Fibroblast of villous mesenchyme (primary cell): ENCODE results near the gene ACSL6. TPM values are rescaled to one million over a fixed set of nuclear protein-coding genes. Genes with fewer than 3 reads are reported as not detected.

Source experiments
- DNase-seq: peaks from one replicate; pipeline ENCODE4 v3.0.0-alpha.2; 2010; ENCODE audit warnings: low read depth
- H3K4me3 ChIP-seq: 2 replicates; pipeline ENCODE4 v1.5.1; 2011; ENCODE audit warnings: low read depth, mild to moderate bottlenecking, low read length
- CTCF ChIP-seq: IDR thresholded peaks from 2 replicates; pipeline ENCODE4 v1.5.1; 2012; ENCODE audit warnings: low read depth, mild to moderate bottlenecking, low read length; ENCODE audit not compliant: insufficient read depth
- total RNA-seq: library from RNA; depleted of rRNA; stranded (reverse); fragments of >200 nt; gene quantifications from 2 replicates; pipeline ENCODE4 v1.2.3, GENCODE V29; 2012

The ACSL6 gene
- total RNA-seq, 1 donor: 0.43 TPM

- TF ChIP-seq CTCF: no peak
- no peak for DNase-seq
- no peak overlapping the region for H3K4me3 ChIP-seq
These were observed 841 bp downstream of the ACSL6 start for GRCh38 chr5:132010645-132010988.

- TF ChIP-seq CTCF: no peak
- DNase-seq: no peak
- H3K4me3 ChIP-seq: no peak overlapping the region
These were observed 1.6 kb downstream of the ACSL6 start for GRCh38 chr5:132009706-132010405.

- no peak overlapping the region for H3K4me3 ChIP-seq
- no peak for DNase-seq
- no peak for TF ChIP-seq CTCF
These were observed 2.3 kb downstream of the ACSL6 start for GRCh38 chr5:132008961-132009680.

- H3K4me3 ChIP-seq: no peak overlapping the region
- no peak for DNase-seq
- no peak for TF ChIP-seq CTCF
These were observed 3.3 kb downstream of the ACSL6 start for GRCh38 chr5:132008163-132008473.

GRCh38 chr5:132007399-132008162 lies 3.9 kb downstream of the ACSL6 start:
- peak; percentile 76 for TF ChIP-seq CTCF
- no peak overlapping the region for H3K4me3 ChIP-seq
- peak; percentile 79 for DNase-seq

GRCh38 chr5:132006331-132007120 lies 4.9 kb downstream of the ACSL6 start:
- no peak overlapping the region for H3K4me3 ChIP-seq
- no peak for TF ChIP-seq CTCF
- DNase-seq: no peak
